Epithelial cell of esophagus (primary cell): ENCODE measurements around the gene NR1D2.

Experiments used
- DNase-seq: peaks from one replicate; pipeline ENCODE4 v3.0.0; 2010; ENCODE audit warnings: low read depth
- H3K4me3 ChIP-seq: 2 replicates; pipeline ENCODE4 v1.5.1; 2011; ENCODE audit warnings: mild to moderate bottlenecking, low read length, control low read depth
- TF ChIP-seq, protein P1 (sequence below): IDR thresholded peaks from 2 replicates; pipeline ENCODE4 v1.5.1; 2011; ENCODE audit warnings: low read depth, mild to moderate bottlenecking, low read length, control low read depth, inconsistent platforms; ENCODE audit not compliant: insufficient read depth; ENCODE audit errors: missing control alignments

The NR1D2 gene

DNA sequence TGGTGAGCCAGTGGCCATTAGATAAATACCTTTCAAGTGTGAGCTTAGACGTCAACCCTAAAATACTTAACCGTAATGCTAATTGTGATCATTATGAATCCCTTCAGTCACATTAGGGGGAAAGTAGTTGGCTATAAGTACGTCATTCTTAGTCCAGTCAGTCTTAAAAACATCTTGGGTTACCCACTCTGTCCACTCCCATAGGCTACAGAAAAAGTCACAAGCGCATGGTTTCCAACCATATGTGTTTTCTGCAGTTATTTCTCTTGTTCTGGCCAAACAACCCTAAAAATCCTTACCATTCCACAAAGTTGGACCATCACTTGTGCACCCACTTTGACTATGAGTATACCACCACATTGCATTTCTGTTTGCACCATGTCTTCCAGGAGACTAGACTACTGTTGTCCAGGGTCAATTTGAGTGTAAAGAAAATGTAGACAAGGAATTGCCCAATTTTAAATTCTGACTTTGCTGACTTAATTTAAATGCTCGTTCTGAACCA is 24.9 kb upstream of the NR1D2 start:
- no peak overlapping the region for H3K4me3 ChIP-seq
- TF ChIP-seq, protein P1, sequence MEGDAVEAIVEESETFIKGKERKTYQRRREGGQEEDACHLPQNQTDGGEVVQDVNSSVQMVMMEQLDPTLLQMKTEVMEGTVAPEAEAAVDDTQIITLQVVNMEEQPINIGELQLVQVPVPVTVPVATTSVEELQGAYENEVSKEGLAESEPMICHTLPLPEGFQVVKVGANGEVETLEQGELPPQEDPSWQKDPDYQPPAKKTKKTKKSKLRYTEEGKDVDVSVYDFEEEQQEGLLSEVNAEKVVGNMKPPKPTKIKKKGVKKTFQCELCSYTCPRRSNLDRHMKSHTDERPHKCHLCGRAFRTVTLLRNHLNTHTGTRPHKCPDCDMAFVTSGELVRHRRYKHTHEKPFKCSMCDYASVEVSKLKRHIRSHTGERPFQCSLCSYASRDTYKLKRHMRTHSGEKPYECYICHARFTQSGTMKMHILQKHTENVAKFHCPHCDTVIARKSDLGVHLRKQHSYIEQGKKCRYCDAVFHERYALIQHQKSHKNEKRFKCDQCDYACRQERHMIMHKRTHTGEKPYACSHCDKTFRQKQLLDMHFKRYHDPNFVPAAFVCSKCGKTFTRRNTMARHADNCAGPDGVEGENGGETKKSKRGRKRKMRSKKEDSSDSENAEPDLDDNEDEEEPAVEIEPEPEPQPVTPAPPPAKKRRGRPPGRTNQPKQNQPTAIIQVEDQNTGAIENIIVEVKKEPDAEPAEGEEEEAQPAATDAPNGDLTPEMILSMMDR, result no peak
- no peak for DNase-seq

DNA sequence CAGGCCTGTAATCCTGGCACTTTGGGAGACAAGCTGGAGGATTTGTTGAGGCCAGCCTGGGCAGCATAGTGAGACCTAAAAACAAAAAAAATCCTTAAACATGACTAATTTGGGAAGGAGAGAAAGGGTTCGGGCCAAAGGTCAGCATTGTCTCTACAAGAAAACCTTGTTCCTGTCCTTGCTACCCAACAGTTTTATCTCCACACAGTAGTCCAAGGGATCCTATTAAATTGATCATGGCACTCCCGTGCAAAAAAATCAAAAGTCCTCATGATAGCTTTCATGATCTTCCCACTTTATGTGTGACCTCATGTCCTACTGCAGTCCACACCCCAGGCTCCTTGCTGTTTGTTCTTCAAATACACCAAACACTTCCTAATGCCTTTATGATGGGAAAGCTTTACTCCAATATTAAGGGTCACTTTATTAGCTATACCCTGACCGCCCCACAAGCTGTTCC is 24.0 kb upstream of the NR1D2 start:
- DNase-seq, result no peak
- TF ChIP-seq, protein P1, result no peak
- no peak overlapping the region for H3K4me3 ChIP-seq

DNA sequence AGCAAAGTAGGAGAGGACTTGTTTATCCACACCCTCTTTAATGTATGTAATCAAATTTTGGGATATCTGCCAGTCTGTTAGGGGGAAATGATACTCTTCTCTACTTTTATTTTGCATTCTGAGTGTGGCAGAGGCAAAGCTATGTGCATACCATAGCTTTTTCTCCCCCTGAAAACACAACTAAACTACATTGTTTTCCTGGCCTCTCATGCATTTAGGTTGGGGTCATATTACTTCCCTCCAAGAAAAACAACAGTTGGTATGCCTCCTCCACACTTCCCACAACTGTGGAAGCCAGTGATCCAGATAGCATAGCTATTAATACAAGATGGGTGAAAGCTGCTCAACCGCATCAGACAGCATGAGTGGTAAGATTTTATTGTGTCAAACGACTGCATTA is 21.3 kb upstream of the NR1D2 start:
- no peak for DNase-seq
- TF ChIP-seq, protein P1, result no peak

DNA sequence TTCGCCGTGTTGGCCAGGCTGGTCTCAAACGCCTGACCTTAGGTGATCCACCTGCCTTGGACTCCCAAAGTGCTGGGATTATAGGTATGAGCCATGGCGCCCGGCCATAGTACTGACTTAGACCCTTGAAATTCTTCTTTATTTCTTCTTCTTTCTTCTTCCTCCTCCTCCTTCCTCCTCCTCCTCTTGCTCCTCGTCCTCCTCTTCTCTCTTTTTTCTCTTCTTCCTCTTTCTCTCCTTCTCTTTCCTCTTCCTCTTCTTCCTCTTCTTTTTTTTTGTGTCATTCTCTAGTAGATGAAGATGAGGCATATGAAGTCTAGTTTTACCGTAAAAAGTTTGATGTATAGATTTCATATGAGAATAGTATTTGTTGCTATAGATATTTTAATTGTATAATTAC is 18.8 kb upstream of the NR1D2 start:
- no peak for DNase-seq
- H3K4me3 ChIP-seq, result no peak overlapping the region
- TF ChIP-seq, protein P1, result no peak

More for the DNA sequence above, 21.3 kb upstream of the NR1D2 start:
- H3K4me3 ChIP-seq, result no peak overlapping the region

DNA sequence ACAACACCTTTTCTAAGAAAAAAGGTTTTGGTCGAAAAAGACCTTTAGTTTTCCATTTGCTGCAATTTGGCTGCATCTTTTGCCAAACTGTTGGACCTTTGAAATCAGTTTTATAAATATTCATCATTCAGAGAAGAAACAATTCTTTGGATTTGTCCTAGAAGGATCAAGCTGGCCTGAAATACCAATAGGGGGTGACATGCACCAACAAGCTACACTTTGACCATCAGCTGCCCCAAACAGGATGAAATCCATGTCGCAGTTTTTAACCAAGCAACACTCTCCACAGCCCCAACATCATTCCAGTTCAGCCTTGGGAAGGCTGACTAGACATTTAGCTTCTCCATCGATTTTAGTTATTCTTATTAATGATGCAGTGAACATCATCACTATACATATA is 18.4 kb upstream of the NR1D2 start:
- TF ChIP-seq, protein P1, result no peak
- H3K4me3 ChIP-seq, result no peak overlapping the region
- no peak for DNase-seq

DNA sequence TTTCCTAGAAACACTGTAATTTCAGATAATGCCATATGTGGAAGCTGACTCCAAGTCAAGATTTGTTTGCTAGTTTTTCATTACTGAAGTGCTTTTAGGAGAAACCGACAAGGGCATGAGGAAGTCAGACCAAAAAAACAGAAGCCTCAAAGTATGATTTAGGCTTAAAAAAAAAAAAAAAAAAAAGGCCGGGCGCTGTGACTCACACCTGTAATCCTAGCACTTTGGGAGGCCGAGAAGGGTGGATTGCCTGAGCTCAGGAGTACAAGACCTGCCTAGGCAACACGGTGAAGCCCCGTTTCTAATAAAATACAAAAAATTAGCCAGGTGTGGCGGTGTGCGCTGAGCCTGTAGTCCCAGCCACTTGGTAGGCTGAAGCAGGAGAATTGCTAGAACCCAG is 16.6 kb upstream of the NR1D2 start:
- TF ChIP-seq, protein P1, result no peak
- DNase-seq, result peak; percentile 69

DNA sequence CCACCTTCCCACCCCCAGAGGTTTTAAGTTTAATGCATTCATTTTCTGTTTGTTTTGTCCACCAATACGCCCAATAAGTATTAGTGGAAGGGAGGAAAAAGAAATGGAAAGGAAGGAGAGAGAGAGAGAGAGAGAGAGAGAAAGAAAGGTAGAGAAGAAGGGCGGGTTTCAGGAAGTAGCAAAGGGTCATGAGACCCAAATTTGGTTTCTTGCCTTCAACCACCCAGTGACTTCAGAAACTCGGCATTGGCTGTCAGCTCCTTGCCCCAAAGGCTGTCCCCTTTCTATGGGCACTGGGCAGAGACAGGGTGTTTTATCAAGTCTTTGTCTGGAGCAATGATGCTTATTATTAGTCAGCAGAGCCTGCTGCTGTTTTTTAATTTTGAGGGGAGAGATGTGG is 13.5 kb upstream of the NR1D2 start:
- no peak overlapping the region for H3K4me3 ChIP-seq
- DNase-seq, result no peak
- TF ChIP-seq, protein P1, result no peak

More for the DNA sequence above, 16.6 kb upstream of the NR1D2 start:
- H3K4me3 ChIP-seq, result no peak overlapping the region
